ENCODE measurements around the gene TGFBR1. TPM values are rescaled to one million over a fixed set of nuclear protein-coding genes. Genes with fewer than 3 reads are reported as not detected.

The TGFBR1 gene
- total RNA-seq, 1 donor from 2014 or later, result 23.8 TPM

GRCh38 chr9:99134893-99135341 lies 30.0 kb downstream of the TGFBR1 start:
- no peaks in the 10 kb centered on the region for H3K27me3 ChIP-seq
- DNase-seq (ENCODE audit: extremely low spot score in 2 of 2), result no peak
- no peak overlapping the region for H3K27ac ChIP-seq
- no peak for TF ChIP-seq POLR2AphosphoS5 (IDR thresholded peaks at IDR 0.05; ENCODE audit: insufficient read depth in 1 of 2, low read depth in 1 of 2)
- TF ChIP-seq POLR2A (IDR thresholded peaks at IDR 0.05), result no peak
- no peak for TF ChIP-seq CTCF (IDR thresholded peaks at IDR 0.05)
- H3K36me3 ChIP-seq, result no peaks in the 10 kb centered on the region
- intact Hi-C loops (cut with DNase I), result no loop called here
- no peaks in the 10 kb centered on the region for H3K9me3 ChIP-seq
- no peaks in the 10 kb centered on the region for H3K4me1 ChIP-seq
- no peak overlapping the region for H3K4me3 ChIP-seq

- intact Hi-C loops (cut with DNase I), result no loop called here
- H3K4me1 ChIP-seq, result no peaks in the 10 kb centered on the region
- no peaks in the 10 kb centered on the region for H3K27me3 ChIP-seq
- no peak overlapping the region for H3K27ac ChIP-seq
- no peaks in the 10 kb centered on the region for H3K9me3 ChIP-seq
- no peaks in the 10 kb centered on the region for H3K36me3 ChIP-seq
- no peak overlapping the region for H3K4me3 ChIP-seq
- no peak for TF ChIP-seq CTCF (IDR thresholded peaks at IDR 0.05)
- DNase-seq (ENCODE audit: extremely low spot score in 2 of 2), result no peak
Observed at GRCh38 chr9:99135456-99135855, 30.5 kb downstream of the TGFBR1 start.

- TF ChIP-seq POLR2A (IDR thresholded peaks at IDR 0.05), result no peak
- no peak for TF ChIP-seq POLR2AphosphoS5 (IDR thresholded peaks at IDR 0.05; ENCODE audit: insufficient read depth in 1 of 2, low read depth in 1 of 2)
- TF ChIP-seq CTCF (IDR thresholded peaks at IDR 0.05), result no peak
- Histone ChIP-seq H3K36me3 (no peaks in the 10 kb centered on the region), H3K27me3 (no peaks in the 10 kb centered on the region), H3K4me3 (no peak overlapping the region), H3K27ac (no peak overlapping the region), H3K9me3 (no peaks in the 10 kb centered on the region), H3K4me1 (no peaks in the 10 kb centered on the region)
- intact Hi-C loops (cut with DNase I), result no loop called here
- DNase-seq (ENCODE audit: extremely low spot score in 2 of 2), result no peak
Observed at GRCh38 chr9:99137225-99137624, 32.3 kb downstream of the TGFBR1 start.

GRCh38 chr9:99137891-99138290 lies 33.0 kb downstream of the TGFBR1 start:
- no peaks in the 10 kb centered on the region for H3K9me3 ChIP-seq
- H3K4me3 ChIP-seq, result no peak overlapping the region
- H3K36me3 ChIP-seq, result peaks cover 0 to 4% of the 10 kb centered on the region in 2 donors
- TF ChIP-seq POLR2AphosphoS5 (IDR thresholded peaks at IDR 0.05; ENCODE audit: insufficient read depth in 1 of 2, low read depth in 1 of 2), result no peak
- no peak for TF ChIP-seq CTCF (IDR thresholded peaks at IDR 0.05)
- TF ChIP-seq POLR2A (IDR thresholded peaks at IDR 0.05), result no peak
- no peak overlapping the region for H3K27ac ChIP-seq
- no peaks in the 10 kb centered on the region for H3K4me1 ChIP-seq
- H3K27me3 ChIP-seq, result no peaks in the 10 kb centered on the region
- no peak for DNase-seq (ENCODE audit: extremely low spot score in 2 of 2)
- intact Hi-C loops (cut with DNase I), result no loop called here

- Histone ChIP-seq H3K4me3 (no peak overlapping the region), H3K36me3 (peaks cover 0 to 8% of the 10 kb centered on the region in 2 donors), H3K27ac (no peak overlapping the region), H3K27me3 (no peaks in the 10 kb centered on the region), H3K9me3 (no peaks in the 10 kb centered on the region), H3K4me1 (no peaks in the 10 kb centered on the region)
- no peak for TF ChIP-seq CTCF (IDR thresholded peaks at IDR 0.05)
- DNase-seq (ENCODE audit: extremely low spot score in 2 of 2), result no peak
- intact Hi-C loops (cut with DNase I), result no loop called here
Observed at GRCh38 chr9:99138424-99139284, 33.7 kb downstream of the TGFBR1 start.

All from vagina (tissue), 2 donors.